GM19372 (cell line): ENCODE results near the gene SLC39A13.

Experiments used
- ATAC-seq: cut with Tn5 transposase; IDR thresholded peaks from one replicate; pipeline ENCODE4 v1.9.1; 2021; ENCODE audit warnings: mild to moderate bottlenecking, low read depth, moderate library complexity; ENCODE audit not compliant: unreplicated experiment

SLC39A13 gene

GRCh38 chr11:47407746-47408590 is at the start of gene SLC39A13:
TSS of gene SLC39A13 (plus strand) at chr11:47408590. CDS start at chr11:47410095, 1,505 bp downstream.
- ATAC-seq: peak; percentile 89

GRCh38 chr11:47358731-47359051 is 49.7 kb upstream of the SLC39A13 start:
- ATAC-seq: no peak

DNA sequence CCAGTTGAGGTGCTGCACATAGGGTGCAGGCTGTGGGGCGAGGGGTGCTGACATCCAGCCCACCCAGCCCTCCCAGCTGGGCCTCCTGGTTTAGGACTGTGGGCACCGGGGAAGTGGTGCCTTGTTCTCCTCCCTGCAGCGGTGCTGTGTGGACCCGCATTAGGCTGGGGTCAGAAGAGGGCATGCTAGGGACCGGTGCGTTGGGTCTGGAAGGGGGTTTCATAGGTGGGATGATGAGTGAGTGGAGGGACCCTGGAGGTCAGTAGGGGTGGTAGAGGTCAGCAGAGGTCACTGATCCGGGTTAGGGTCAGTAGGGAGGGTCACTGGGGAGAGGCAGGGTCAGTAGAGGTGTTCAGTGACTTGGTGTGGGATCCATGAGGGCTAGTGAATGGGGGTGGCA is 49.2 kb upstream of the SLC39A13 start:
- no peak for ATAC-seq

- ATAC-seq: no peak
Observed at GRCh38 chr11:47359586-47359985, 48.8 kb upstream of the SLC39A13 start.

- no peak for ATAC-seq
Observed at GRCh38 chr11:47360341-47360740, 48.0 kb upstream of the SLC39A13 start.

DNA sequence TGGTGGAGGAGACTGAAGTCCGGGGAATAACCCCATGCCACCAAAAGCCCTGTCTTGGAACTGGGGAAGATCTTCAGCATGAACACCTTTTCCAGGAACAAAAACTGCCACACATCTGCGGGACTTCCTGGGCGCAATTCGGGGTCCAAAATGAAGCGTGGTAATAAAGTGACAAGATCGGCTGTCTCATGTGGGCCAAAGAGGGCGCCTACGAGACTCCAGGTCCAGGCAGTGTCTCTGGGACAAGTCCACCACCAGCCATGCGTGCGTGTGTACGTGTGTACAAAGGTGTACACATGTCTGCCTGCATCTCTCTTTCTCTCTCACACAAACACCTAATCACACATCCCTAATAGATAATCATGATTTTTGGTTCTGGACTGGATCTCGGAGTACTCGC is 47.0 kb upstream of the SLC39A13 start:
- no peak for ATAC-seq

DNA sequence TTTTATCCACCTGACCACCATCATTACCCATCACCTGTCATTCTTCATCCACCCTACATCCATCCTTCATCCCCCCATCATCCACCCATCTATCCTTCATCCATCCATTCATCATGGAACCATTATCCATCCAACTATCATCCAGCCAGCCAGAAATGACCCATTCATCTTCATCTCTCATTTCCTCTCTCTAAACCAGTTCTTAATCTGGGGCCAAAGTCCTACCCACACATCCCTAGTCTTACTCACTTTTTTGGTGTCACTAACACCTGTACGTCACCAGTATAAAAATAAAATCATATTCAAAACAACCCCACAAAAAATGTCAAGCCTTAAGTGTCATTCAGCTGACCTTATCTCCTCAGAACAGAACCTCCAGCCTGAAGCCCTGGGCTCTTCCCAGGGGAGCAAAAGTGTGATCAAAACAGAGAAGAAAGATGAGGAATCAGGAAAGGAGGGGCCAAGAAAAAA is 42.3 kb upstream of the SLC39A13 start:
- ATAC-seq: no peak

DNA sequence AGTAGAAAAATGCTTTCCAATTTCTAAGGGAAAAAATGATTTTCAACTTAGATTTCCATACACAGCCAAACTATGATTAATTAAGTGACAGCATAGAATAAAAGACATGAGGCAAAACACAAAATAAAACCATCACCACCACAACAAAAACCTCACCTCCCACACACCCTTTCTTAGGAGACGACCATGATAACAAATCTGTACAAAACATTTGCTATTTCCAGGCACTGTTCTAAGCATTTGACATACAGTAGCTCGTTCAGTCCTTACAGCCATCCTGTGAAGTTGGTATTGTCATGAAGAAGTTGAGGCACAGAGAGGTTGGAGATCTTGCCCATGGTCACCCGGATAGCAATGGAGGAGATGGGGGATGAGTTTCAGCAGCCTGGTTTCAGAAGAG is 38.7 kb upstream of the SLC39A13 start:
- no peak for ATAC-seq

DNA sequence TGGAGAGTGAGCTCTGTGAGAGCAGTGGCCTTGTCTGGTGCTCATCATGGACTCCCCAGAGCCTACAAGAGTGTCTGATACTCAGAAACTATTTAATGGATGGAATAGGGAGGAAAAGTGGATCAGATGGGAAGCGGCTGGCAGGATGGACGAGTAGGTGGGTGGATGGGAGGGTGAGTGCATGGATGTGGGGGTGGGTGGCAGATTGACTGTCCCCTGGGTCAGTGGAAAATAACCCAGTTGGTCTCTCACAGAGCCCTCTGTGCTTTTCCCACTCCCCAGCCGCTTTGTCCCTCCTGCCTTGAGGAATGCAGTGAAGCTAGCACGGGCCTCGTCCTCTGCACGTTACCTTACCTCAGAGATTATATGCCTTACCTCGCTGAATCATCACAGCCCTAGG is 36.0 kb upstream of the SLC39A13 start:
- ATAC-seq: no peak

DNA sequence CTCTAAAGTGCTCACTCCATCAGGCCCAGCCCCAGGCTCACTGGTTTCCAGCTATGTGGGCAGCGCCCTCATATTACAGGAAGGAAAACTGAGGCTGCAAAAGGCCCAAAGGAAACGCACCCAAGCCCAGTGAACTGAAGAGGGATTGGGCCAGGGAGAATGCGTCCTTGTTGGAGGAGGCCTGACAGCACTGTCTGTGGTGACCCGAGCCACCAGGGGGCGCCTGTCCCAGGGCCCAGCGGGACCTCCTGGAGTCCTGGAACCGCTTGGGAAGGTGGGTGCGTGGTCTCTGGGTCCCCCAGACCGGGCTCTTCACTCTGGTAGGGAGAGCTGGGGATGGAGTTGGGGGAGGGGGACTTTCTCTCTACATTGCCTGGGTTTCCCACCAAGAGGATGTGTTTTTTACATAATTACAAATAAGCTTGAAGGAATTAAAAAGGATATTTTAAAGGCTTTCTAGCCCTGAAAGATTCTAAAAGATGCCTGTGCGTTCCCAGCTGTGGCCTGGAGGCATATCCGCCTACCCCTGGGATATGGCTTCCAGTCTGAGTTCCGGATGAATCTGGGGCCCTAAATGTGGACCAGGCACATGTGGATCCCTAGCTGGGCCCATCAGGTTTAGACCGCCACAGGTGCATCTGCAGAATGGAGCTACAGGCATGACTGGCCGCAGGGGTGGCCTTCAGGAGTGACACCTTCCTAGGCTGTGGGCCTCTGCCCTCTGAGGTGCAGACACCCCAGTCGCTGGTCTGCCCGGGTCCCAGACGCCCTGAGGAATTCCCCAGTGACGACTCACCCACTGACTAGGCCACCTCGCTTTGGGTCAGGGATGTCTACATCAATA is 34.3 kb upstream of the SLC39A13 start:
- ATAC-seq: no peak

- no peak for ATAC-seq
Observed at GRCh38 chr11:47374720-47375019, 33.7 kb upstream of the SLC39A13 start.

DNA sequence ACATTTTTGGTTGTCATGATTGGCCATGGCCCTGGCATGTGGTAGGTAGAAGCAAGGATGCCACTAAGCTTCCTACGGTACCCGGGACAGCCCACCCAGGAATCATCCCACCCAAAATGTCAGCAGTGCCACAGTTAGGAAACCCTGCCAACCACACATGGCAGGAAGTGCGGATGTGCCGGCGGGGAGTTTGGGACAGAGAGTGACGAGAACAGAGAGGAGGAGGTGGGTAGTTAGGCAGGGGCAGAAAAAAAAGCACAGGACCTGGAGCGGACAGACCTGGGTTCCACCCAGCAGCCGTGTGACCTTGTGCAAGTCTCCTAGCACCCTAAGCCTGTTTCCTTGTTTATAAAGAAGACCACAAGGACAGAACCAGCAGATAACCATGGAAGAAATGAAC is 33.4 kb upstream of the SLC39A13 start:
- ATAC-seq: no peak

GRCh38 chr11:47375546-47376085 is 32.8 kb upstream of the SLC39A13 start:
- no peak for ATAC-seq

GRCh38 chr11:47376107-47376524 is 32.3 kb upstream of the SLC39A13 start:
- no peak for ATAC-seq

DNA sequence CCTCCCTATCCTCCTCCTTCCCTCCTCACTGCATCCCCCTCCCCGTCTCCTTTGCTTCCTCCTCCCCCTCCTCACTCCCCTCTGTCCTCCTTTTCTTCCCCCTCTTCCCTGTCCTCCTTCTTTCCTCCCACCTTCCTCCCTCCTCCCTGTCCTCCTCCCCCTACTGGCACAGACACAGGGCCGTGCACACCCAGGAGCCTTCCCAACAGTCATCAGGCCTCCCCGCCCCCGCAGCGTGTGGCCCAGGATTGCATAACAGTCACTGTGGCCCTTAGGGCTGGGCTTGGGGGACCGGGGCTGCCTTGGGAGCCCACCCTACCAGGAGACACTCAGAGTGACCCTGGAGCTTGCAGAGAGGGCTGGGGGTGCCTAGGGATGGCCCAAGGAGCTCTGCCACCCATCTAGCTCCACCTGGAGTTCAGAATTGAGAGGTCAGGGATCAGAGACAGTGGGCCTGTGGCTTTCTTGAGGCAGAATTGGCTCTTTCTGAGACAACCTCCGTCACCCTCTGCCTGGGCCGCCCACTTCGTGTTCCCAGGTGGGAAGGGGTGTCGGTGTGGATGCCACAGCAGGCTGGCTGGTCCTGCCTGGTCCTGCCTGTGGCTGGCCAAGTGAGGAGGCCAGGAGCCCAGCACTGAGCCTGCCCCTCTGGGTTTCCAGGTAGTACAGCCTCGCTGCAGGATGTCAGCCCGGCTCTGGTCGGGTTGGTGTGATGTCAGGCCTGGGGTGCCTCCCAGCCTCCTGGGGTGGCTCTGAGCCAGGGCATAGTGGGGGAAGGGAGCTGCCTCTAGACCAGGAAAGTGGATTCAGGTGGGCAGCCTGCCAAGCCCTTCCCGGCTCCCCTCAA is 31.6 kb upstream of the SLC39A13 start:
- no peak for ATAC-seq

GRCh38 chr11:47377571-47378009 is 30.8 kb upstream of the SLC39A13 start:
- no peak for ATAC-seq

- peak; percentile 84 for ATAC-seq
Observed at GRCh38 chr11:47378010-47378835, 30.2 kb upstream of the SLC39A13 start, which contains the start of gene SPI1. TSS of gene SPI1 (minus strand) at chr11:47378547. CDS start at chr11:47378353, 194 bp downstream.

DNA sequence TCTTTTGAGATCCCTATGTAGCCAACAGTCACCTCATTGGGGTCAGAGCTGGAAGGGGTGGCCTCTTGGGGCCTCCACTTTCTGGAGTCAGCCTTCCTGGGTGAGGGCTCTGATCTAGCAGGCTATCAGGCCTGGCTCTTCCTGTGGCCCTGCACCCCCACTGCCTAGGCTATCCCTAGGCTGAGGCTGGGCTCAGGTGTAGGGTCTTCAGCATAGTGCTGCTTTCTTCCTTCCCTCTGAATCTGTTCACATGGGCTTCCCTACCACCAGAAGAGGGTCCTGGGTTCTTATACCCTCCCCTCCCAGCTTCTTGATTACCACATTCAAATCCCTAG is 29.6 kb upstream of the SLC39A13 start:
- peak; percentile 11 for ATAC-seq

GRCh38 chr11:47379317-47379716 is 29.1 kb upstream of the SLC39A13 start:
- ATAC-seq: no peak

GRCh38 chr11:47380078-47380477 is 28.3 kb upstream of the SLC39A13 start:
- no peak for ATAC-seq
